Lower leg skin (tissue), 3 donors: ENCODE results near the gene MOGAT3.

Experiments used
- POLR2A ChIP-seq, 2 donors: fragments of 450-650 bp; IDR thresholded peaks; one replicate each; pipeline ENCODE4 v1.6.1; 2016 to 2017; ENCODE audit warnings: antibody characterized with exemption in 2 of 2, mild to moderate bottlenecking in 1 of 2, moderate library complexity in 1 of 2
- TF ChIP-seq, protein P1 (sequence below), 3 donors: fragments of 450-650 bp; IDR thresholded peaks; one replicate each; pipeline ENCODE4 v1.5.1; 2016; ENCODE audit warnings: antibody characterized with exemption in 3 of 3, mild to moderate bottlenecking in 3 of 3, moderate library complexity in 2 of 3

DNA sequence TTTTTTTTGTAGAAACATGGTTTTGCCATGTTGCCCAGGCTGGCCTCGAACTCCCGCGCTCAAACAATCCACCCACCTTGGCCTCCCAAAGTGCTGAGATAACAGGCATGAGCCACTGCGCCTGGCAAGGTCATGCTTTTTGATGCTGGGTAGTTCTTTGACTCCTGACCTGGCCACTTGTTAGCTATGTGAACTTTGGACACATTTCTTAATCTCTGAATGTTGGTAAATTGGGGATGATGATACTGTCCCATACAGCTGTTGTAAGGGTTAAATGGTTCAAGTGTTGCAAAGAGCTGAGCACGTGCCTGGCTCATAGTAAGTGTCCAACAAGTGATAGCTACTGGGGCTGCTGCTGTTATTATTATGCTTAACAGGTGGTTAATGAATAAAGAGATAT, 19.5 kb upstream of the MOGAT3 start:
- TF ChIP-seq, protein P1, sequence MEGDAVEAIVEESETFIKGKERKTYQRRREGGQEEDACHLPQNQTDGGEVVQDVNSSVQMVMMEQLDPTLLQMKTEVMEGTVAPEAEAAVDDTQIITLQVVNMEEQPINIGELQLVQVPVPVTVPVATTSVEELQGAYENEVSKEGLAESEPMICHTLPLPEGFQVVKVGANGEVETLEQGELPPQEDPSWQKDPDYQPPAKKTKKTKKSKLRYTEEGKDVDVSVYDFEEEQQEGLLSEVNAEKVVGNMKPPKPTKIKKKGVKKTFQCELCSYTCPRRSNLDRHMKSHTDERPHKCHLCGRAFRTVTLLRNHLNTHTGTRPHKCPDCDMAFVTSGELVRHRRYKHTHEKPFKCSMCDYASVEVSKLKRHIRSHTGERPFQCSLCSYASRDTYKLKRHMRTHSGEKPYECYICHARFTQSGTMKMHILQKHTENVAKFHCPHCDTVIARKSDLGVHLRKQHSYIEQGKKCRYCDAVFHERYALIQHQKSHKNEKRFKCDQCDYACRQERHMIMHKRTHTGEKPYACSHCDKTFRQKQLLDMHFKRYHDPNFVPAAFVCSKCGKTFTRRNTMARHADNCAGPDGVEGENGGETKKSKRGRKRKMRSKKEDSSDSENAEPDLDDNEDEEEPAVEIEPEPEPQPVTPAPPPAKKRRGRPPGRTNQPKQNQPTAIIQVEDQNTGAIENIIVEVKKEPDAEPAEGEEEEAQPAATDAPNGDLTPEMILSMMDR (IDR thresholded peaks at IDR 0.05): no peak
- TF ChIP-seq POLR2A (IDR thresholded peaks at IDR 0.05): no peak
